ENCODE results near the gene ZNHIT1.
A peak's percentile ranks its signal among the peaks of the same experiment; 100 is the strongest.
"Not testable (repeated sequence)": the region's sequence is repeated elsewhere in the genome, so short reads cannot be mapped to it uniquely, and the experiment has no call there.

ZNHIT1 gene

GRCh38 chr7:101243646-101244374 lies 25.8 kb downstream of the ZNHIT1 start:
- DNase-seq: peak in 1 of 5 donors; percentile 4

DNA sequence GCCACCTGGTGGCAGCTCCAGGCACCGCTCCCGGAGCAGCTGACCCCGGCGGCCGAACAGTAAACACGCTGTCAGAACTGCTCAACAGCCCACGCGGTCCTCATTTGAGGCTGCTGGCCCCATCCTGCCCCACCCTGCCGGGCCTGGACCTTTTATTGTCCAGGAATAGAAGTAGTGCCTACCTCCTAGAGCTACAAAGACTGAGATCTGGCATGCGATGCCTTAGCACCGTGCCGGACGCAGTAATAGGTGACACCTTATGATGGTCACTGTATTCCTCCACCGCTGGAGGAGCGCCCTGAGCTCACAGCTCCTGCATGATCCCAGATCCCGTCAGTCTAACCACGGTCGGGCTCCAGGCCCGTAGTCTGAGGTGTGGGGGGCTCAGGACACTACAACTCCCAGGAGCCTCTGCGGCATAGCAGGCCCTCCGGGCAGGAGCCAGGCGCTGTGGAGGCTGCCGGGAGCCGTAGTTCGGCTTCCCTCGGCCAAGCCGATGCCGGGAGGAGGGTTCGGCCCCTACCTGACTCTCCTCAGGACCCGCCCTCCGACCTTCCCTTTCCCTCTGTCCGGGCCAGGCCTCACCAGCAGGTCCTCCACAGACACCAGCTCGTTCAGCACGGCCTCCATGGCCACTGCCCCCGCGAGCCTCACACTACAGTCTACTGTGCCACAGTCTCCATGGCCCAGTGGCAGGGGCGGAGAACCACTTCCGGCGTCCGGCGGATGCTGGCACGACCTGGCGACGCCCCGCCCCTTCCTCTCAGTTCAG lies 26.6 kb downstream of the ZNHIT1 start, which contains the start of gene FIS1:
TSS of gene FIS1 (minus strand) at position 707 of the 772 bp plus-strand sequence. CDS start at position 630, 77 bp downstream.
- peak; percentile 85 to 94 (median 90) for DNase-seq

DNA sequence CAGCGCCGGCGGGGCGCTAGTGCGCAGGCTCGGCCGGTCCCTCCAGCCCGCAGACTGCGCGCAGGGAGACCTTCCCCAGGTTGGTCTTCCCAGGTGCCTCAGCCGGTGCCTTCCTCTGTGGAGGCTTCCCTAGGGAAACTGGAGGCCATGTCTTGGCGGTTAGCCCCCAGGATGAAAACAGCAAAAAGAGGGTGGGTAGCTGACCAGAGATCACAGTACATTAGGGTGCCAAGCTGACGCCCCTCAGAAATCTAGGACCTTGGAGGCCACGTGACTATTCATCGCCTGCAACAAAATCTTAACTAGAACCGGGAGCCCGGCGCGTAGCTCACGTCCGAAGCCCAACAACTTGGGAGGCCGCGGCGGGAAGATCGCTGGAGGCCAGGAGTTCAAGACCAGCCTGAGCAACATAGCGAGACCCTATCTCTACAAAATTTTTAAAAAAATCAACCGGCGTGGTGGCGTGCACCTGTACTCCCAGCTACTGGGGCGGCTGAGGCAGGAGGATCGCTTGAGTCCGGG lies 27.2 kb downstream of the ZNHIT1 start:
- DNase-seq: peak in 1 of 5 donors; percentile 7

DNA sequence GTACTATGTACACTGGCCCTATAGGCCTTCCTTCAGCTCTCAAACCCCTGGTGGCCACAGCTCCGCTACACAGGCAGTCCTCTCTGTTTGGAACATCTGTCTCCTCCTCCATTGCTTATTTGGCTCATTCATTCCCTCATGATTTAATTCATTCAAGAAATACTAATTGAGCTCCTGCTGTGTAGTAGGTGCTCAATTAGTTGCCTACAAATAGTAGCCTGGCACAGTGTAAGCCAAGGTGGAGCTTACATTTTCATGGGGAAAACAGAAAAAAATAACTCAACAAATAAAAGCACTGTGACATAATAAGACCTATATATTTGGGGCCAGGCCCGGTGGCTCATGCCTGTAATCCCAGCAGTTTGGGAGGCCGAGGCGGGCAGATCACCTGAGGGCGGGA lies 30.3 kb downstream of the ZNHIT1 start:
- no peak for DNase-seq

DNA sequence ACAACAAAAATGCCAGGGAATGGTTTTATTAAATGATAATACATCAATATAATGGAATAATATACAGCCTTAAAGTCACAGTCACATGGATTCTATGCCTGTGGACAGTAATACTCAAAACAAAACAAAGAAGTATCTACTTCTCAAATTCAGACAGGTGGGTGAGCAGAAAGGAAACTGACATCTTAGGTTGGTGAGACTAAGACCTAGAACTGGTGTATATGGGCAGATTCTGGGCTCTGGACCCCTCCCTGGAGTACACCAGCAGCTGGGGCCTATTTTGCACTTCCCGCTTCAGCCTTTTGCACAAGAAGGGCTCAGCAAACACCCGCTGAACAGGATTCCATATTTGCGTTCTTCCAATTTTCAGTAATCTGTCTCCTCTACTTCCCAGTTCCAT lies 32.4 kb downstream of the ZNHIT1 start:
- no peak for DNase-seq

GRCh38 chr7:101251871-101252659 lies 34.1 kb downstream of the ZNHIT1 start:
- peak; percentile 96 to 99 (median 98) for DNase-seq

DNA sequence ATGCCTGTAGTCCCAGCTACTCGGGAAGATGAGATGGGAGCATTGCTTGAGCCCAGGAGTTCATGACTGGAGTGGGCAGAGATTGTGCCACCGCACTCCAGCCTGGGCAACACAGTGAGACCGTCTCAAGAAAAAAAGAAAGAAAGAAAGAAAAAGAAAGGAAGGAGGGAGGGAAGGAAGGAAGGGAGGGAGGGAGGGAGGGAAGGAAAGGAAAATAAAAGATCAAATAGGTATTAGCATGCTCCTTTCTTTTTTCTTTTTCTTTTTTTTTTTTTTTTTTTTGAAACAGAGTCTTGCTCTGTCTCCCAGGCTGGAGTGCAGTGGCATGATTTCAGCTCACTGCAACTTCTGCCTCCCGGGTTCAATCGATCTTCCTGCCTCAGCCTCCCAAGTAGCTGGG lies 35.2 kb downstream of the ZNHIT1 start:
- not testable (repeated sequence) for DNase-seq

- DNase-seq: no peak
These were observed 37.8 kb downstream of the ZNHIT1 start for GRCh38 chr7:101255796-101256195.

- no peak for DNase-seq
These were observed 40.3 kb downstream of the ZNHIT1 start for GRCh38 chr7:101258243-101258731.

DNA sequence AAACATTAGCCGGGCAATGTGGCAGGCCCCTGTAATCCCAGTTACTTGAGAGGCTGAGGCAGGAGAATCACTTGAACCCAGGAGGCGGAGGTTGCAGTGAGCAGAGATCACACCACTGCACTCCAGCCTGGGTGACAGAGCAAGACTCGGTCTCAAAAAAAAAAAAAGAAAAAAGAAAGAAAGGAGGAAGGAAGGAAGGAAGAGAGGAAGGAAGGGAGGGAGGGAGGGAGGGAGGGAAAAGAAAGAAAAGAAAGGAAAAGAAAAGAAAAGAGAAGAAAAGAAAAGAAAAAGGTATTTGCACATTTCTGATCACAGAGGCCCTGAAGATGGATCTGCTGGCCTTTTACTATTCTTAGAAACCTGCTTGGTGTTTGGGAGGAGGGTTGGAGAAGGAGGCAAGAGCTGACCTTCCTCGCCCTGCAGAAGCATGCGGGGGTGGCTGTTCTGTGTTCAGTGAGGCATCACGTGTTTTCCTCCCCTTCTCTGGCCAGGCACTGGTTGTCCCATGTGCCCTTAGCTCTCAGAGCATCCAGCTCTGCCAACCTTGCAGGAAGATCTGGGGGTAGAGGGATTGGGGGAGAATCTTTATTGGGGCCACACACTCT lies 46.2 kb downstream of the ZNHIT1 start:
- DNase-seq: not testable (repeated sequence)

DNA sequence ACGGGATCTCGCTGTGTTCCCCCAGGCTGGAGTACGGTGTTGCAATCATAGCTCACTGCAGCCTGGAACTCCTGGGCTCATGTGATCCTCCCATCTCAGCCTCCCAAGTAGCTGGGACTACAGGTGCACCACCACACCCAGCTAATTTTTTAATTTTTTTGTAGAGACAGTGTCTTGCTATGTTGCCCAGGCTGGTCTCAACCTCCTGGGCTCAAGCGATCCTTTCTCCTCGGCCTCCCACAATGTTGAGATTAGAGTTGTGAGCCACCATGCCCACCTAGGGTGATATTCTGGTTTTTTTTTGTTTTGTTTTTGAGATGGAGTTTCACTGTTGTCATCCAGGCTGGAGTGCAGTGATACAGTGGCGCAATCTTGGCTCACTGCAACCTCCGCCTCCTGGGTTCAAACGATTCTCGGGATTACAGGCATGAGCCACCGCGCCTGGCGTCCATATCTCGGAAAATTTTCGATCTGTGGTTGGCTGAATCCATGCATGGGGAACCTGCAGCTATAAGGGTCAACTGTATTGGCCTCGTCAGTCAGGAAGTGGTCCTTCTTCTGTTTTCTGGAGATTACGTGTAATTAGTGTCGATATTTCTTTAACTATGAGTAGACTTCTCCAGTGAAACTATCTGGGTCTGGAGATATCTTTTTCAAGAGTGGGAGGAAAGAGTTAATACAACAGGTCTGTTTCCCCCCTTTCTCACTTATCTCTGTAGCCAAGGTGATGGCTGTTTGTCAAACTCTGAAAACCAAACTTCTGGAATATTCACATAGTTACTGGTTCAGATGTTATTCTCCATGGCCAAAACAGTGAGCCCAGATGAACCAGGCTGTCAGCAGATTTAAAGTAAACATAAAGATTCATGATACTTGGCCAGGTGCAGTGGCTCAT lies 47.9 kb downstream of the ZNHIT1 start:
- DNase-seq: no peak

GRCh38 chr7:101269664-101270063 lies 51.7 kb downstream of the ZNHIT1 start:
- DNase-seq: no peak

DNA sequence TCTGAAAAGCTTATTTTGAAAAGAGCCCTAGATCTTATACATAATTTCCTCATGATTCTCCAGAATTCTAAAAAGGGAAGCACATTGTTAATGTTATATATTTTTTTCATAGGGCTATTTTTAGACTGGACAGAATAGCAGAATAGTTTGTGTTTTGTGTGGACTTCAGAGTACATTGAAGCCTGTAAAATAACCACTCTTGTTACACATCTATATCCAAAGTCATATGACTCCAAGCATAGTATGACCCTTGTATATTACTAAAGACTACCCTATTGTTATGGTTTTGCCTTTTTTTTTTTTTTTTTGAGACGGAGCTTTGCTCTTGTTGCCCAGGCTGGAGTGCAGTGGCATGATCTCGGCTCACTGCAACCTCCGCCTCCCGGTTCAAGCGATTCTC lies 53.1 kb downstream of the ZNHIT1 start:
- no peak for DNase-seq

DNA sequence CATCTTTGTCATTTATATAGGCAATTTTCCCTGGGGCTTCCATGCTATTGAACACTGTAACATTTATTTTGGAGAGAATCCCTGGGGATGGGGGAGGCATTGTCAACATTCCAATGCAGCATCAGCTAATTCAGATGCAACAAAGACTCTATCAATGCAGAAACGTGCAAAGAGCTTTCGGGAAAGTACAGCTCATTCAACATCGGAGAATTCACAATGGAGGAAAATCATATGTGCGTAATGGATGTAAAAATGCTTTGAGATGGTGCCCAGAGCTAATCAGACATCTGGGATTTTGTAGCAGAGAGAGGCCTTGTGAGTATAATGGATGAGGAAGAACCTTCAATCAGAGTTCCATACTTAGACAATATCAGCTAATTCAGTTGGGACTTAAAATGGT lies 55.2 kb downstream of the ZNHIT1 start:
- no peak for DNase-seq
